GM12873 (cell line): ENCODE data around the gene IL23A.
A peak's percentile ranks its signal among the peaks of the same experiment; 100 is the strongest.

Experiments
- CTCF ChIP-seq: IDR thresholded peaks from 2 replicates; pipeline ENCODE4 v1.5.1; 2012; ENCODE audit warnings: low read depth, mild to moderate bottlenecking, moderate library complexity, low read length, control low read depth; ENCODE audit not compliant: insufficient read depth; ENCODE audit errors: missing control alignments

Gene IL23A

DNA sequence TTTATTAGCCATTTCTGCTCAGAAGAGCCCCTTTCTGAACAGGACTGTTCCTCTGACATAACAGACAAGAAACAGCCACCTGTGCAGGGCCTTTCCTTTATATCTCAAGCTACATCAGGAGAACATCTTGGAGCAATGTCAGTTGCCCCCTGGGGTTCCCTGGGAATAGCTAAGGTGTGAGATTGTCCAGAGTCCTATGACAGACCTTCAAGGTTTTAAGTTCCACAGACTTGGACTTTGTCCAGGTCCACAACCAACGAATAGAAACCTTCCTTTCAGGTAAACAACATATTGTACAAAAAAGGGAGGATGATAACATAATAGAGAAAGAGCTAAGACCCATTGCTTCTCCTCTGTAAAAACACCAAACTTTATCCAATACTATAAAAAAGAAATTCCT, 2.9 kb downstream of the IL23A start:
- no peak for TF ChIP-seq CTCF

DNA sequence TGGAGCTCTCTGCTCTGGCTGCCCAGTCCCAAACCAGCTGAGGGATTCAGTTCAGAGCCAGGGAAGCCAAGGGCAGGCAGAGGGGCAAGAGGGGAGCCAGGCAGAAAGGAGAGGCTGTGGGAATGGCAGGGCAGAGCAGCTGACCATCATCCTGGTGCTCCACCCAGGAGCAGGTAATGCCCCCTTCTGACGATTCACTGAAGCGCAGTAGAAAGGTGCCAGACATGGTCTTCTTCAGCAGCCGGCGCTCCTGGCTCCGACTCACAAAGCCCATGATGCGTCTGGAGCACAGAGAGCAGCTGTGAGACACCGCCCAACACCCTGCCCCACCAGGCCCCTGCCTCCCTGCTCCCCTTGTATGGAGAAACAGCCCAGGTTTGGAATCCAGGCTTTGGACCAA, 8.0 kb downstream of the IL23A start:
- peak; percentile 34 for TF ChIP-seq CTCF

DNA sequence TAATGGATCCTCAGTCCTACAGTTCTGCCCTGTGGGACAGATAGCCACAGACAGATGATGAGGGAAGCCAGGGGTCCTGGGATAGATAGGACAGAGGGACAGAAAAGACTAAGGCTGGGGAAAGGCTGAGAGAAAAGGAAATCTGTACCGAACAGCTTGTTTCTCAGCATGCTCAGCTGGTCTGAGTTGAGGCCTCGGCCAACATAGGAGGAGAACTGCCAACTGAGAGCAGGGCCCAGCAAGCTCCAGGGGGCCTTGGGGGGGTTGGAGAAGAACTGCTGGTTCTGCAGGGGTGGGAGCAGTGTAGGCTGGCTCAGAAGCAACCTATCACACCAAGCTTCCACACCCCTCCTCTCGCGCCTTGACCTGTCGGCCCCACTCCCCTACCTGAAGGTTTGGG, 10.1 kb downstream of the IL23A start:
- TF ChIP-seq CTCF, result no peak

DNA sequence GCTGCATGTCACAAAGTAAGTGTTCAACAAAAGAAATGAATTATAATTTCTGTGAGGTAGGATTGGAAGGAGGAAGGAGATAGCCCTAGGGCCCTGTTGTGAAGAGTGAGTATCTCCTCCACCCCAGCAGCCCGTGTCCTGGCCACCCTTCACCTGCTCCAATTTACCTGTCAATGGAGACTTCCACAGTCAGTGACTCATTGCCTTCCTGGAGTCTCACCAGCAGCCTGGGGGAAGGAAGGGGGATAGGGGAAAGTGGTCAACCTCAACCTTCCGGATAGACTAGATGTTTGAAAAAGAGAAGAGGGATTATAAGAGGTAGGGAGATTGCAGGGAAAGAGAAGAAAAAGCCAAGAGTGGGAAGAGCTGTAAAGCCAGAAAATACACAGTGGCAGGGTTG, 12.0 kb downstream of the IL23A start:
- no peak for TF ChIP-seq CTCF

GRCh38 chr12:56351325-56351724, 12.6 kb downstream of the IL23A start:
- no peak for TF ChIP-seq CTCF

- TF ChIP-seq CTCF, result no peak
These were observed 20.3 kb downstream of the IL23A start for GRCh38 chr12:56358836-56359532.

DNA sequence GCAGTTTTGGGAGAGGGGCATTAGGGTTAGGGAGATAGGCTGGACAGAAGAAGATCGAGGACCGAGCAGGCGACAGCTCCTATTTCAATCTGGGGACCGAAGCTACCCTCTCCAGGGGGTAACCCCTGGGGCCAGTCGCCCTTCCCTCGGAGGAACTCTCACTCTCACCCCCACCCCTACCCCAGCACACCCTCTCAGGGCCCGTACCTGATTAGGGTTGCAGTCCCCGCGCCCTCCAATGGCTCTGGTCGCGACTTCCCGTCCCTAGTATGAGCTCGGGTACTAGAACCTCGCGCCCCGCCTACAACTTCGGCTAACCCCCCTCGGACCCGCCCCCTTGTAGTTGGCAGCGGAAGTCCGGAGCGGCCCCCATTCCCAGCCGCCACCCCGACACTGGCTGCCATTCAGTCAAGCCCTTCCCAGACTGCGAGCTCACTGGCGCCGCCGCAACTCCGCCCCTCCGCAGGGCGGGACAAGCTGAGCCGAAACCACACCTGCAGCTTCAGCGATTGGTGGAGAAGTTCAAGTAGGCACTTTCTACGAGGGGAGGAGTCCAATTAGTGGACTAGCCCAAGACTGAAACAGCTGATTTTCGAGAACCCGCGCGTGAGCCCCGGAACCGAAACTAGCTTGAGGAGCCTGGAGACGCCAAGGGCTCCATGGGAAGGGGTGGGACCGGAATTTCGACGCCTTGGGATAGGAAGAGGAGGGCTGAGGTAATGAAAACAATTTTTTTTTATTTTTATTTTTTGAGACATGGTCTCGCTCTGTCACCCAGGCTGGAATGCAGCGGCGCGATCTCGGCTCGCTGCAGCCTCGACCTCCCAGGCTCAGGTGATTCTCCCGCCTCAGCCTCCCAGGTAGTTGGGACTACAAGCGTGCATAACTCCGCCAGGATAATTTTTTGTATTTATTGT, 21.4 kb downstream of the IL23A start, which contains the start of gene STAT2:
Gene STAT2, minus strand, starts transcription at position 257 of the 917 bp plus-strand sequence. CDS start 3,536 bp downstream, outside the sequence.
- no peak for TF ChIP-seq CTCF
